COLO668 (cell line): ENCODE results near the gene UACA.
"Not testable (repeated sequence)": the region's sequence is repeated elsewhere in the genome, so short reads cannot be mapped to it uniquely, and the experiment has no call there.

Experiments used
- DNase-seq: peaks from one replicate; lab custom pipeline; 2025; ENCODE audit not compliant: unreplicated experiment; lab: John Stamatoyannopoulos, UW

Gene UACA

GRCh38 chr15:70758790-70759462 is 4.4 kb downstream of the UACA start:
- no peak for DNase-seq

- no peak for DNase-seq
These were observed 5.7 kb downstream of the UACA start for GRCh38 chr15:70757627-70758026.

- DNase-seq, result no peak
These were observed 8.5 kb downstream of the UACA start for GRCh38 chr15:70754862-70755261.

GRCh38 chr15:70753101-70753829 is 10.1 kb downstream of the UACA start:
- DNase-seq, result no peak

- no peak for DNase-seq
These were observed 11.1 kb downstream of the UACA start for GRCh38 chr15:70752193-70752635.

- DNase-seq, result no peak
These were observed 13.0 kb downstream of the UACA start for GRCh38 chr15:70750203-70750869.

- no peak for DNase-seq
These were observed 15.0 kb downstream of the UACA start for GRCh38 chr15:70748281-70748747.

- not testable (repeated sequence) for DNase-seq
These were observed 16.8 kb downstream of the UACA start for GRCh38 chr15:70746598-70746997.

GRCh38 chr15:70742928-70743327 is 20.4 kb downstream of the UACA start:
- no peak for DNase-seq

- no peak for DNase-seq
These were observed 21.6 kb downstream of the UACA start for GRCh38 chr15:70741677-70742293.

GRCh38 chr15:70741107-70741531 is 22.2 kb downstream of the UACA start:
- DNase-seq, result no peak

GRCh38 chr15:70735040-70735439 is 28.3 kb downstream of the UACA start:
- DNase-seq, result not testable (repeated sequence)

GRCh38 chr15:70729164-70729563 is 34.2 kb downstream of the UACA start:
- DNase-seq, result no peak

GRCh38 chr15:70726753-70727152 is 36.6 kb downstream of the UACA start:
- DNase-seq, result no peak

- DNase-seq, result no peak
These were observed 39.4 kb downstream of the UACA start for GRCh38 chr15:70723927-70724326.

GRCh38 chr15:70723122-70723422 is 40.3 kb downstream of the UACA start:
- no peak for DNase-seq

GRCh38 chr15:70722266-70723121 is 40.9 kb downstream of the UACA start:
- no peak for DNase-seq

GRCh38 chr15:70720228-70721016 is 42.9 kb downstream of the UACA start:
- DNase-seq, result no peak

- DNase-seq, result no peak
These were observed 46.0 kb downstream of the UACA start for GRCh38 chr15:70717237-70717793.
